HG03060 (cell line): ENCODE results near the gene NUSAP1.
"Not testable (repeated sequence)": the region's sequence is repeated elsewhere in the genome, so short reads cannot be mapped to it uniquely, and the experiment has no call there.

ENCODE experiments used
- ATAC-seq: cut with Tn5 transposase; IDR thresholded peaks from one replicate; pipeline ENCODE4 v1.9.1; 2021; ENCODE audit warnings: low read depth, moderate number of reproducible peaks; ENCODE audit not compliant: unreplicated experiment

Gene NUSAP1

GRCh38 chr15:41332194-41333025 is at the start of gene NUSAP1, which contains the start of gene OIP5:
TSS of gene NUSAP1 (plus strand) at chr15:41332881. CDS start at chr15:41332958, 77 bp downstream.
TSS of gene OIP5 (minus strand) at chr15:41332591. CDS start at chr15:41332561, 30 bp downstream.
- ATAC-seq = peak; percentile 82

- ATAC-seq = not testable (repeated sequence)
These were observed 49.6 kb upstream of the NUSAP1 start for GRCh38 chr15:41282980-41283652.

- peak; percentile 91 for ATAC-seq
These were observed 48.8 kb upstream of the NUSAP1 start for GRCh38 chr15:41283653-41284426.

- ATAC-seq = no peak
These were observed 48.1 kb upstream of the NUSAP1 start for GRCh38 chr15:41284427-41285177.

GRCh38 chr15:41285285-41285684 is 47.4 kb upstream of the NUSAP1 start:
- no peak for ATAC-seq

- no peak for ATAC-seq
These were observed 45.9 kb upstream of the NUSAP1 start for GRCh38 chr15:41286665-41287333.

- ATAC-seq = no peak
These were observed 44.2 kb upstream of the NUSAP1 start for GRCh38 chr15:41288464-41288863.

GRCh38 chr15:41289953-41290352 is 42.7 kb upstream of the NUSAP1 start:
- no peak for ATAC-seq

- ATAC-seq = peak; percentile 61
These were observed 41.5 kb upstream of the NUSAP1 start for GRCh38 chr15:41291065-41291631.

- no peak for ATAC-seq
These were observed 40.2 kb upstream of the NUSAP1 start for GRCh38 chr15:41292521-41292920.

- not testable (repeated sequence) for ATAC-seq
These were observed 31.5 kb upstream of the NUSAP1 start for GRCh38 chr15:41301139-41301538.

GRCh38 chr15:41301587-41301986 is 31.1 kb upstream of the NUSAP1 start:
- ATAC-seq = no peak

- no peak for ATAC-seq
These were observed 28.4 kb upstream of the NUSAP1 start for GRCh38 chr15:41304149-41304770.

GRCh38 chr15:41307679-41308078 is 25.0 kb upstream of the NUSAP1 start:
- ATAC-seq = no peak

- ATAC-seq = no peak
These were observed 23.3 kb upstream of the NUSAP1 start for GRCh38 chr15:41309226-41309905.

GRCh38 chr15:41320805-41321330 is 11.8 kb upstream of the NUSAP1 start:
- ATAC-seq = not testable (repeated sequence)

- ATAC-seq = no peak
These were observed 9.1 kb upstream of the NUSAP1 start for GRCh38 chr15:41323611-41324010.

GRCh38 chr15:41331281-41331680 is 1.4 kb upstream of the NUSAP1 start:
- no peak for ATAC-seq
